Activated T-cell treated with anti-CD3 and anti-CD28 coated beads, Interleukin-2, amount 50 U/mL, for 24 hours (primary cell): ENCODE measurements around the gene EML2.
A peak's percentile ranks its signal among the peaks of the same experiment; 100 is the strongest.

Source experiments
- DNase-seq: peaks from one replicate; pipeline ENCODE4 v3.0.0-alpha.2; 2020
- H3K27ac Mint-ChIP-seq: 2 replicates; pipeline ENCODE4 v1.8.0; 2020; ENCODE audit warnings: mild to moderate bottlenecking, mixed read lengths
- H3K27me3 Mint-ChIP-seq: 2 replicates; pipeline ENCODE4 v1.8.0; 2020; ENCODE audit warnings: mixed read lengths
- H3K36me3 Mint-ChIP-seq: 2 replicates; pipeline ENCODE4 v1.8.0; 2020; ENCODE audit warnings: low read depth, mixed read lengths
- H3K4me1 Mint-ChIP-seq: 2 replicates; pipeline ENCODE4 v1.8.0; 2020; ENCODE audit warnings: low read depth, mixed read lengths
- H3K4me3 Mint-ChIP-seq: 2 replicates; pipeline ENCODE4 v1.8.0; 2020; ENCODE audit warnings: mild to moderate bottlenecking, moderate library complexity, mixed read lengths
- H3K9me3 Mint-ChIP-seq: 2 replicates; pipeline ENCODE4 v1.8.0; 2020; ENCODE audit warnings: mixed read lengths

EML2 gene

GRCh38 chr19:45591004-45591637 lies 48.1 kb downstream of the EML2 start:
- Mint-ChIP-seq H3K4me3 (no peak overlapping the region), H3K36me3 (no peaks in the 10 kb centered on the region), H3K4me1 (peaks cover 14% of the 10 kb centered on the region), H3K9me3 (no peaks in the 10 kb centered on the region), H3K27me3 (peaks cover 57% of the 10 kb centered on the region), H3K27ac (no peak overlapping the region)
- DNase-seq, result peak; percentile 61

DNA sequence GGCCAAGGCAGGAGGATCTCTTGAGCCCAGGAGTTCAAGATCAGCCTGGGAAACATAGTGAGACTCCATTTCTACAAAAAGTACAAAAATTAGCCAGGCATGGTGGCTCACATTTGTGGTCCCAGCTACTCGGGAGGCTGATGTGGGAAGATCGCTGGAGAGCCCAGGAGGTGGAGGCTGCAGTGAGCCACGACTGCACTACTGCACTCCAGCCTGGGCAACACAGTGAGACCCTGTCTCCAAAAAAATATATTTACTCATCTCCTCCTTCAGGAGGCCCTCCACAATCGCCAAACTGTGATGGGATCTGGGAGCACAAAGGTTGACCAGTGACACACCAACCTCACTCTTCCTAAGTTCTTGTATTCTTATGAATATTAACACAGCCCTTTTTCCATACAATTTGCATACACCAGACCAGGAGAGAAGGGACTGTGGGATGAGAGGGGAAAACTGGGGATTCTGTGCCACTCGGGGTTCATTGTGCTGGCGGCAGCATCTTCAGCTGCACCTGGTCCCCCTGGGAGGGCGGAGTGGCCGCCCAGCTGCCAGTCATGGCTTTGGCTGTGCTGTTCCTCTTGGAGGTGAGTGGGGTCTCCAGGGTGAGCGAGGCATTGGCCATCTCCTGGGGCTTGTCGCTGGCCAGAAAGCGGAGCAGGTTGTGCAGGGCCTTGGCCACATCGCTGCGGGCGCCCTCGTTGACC lies 48.7 kb downstream of the EML2 start:
- DNase-seq, result no peak
- no peak overlapping the region for H3K4me3 Mint-ChIP-seq
- H3K27me3 Mint-ChIP-seq, result peaks cover 51% of the 10 kb centered on the region
- H3K36me3 Mint-ChIP-seq, result no peaks in the 10 kb centered on the region
- peaks cover 14% of the 10 kb centered on the region for H3K4me1 Mint-ChIP-seq
- no peaks in the 10 kb centered on the region for H3K9me3 Mint-ChIP-seq
- no peak overlapping the region for H3K27ac Mint-ChIP-seq

DNA sequence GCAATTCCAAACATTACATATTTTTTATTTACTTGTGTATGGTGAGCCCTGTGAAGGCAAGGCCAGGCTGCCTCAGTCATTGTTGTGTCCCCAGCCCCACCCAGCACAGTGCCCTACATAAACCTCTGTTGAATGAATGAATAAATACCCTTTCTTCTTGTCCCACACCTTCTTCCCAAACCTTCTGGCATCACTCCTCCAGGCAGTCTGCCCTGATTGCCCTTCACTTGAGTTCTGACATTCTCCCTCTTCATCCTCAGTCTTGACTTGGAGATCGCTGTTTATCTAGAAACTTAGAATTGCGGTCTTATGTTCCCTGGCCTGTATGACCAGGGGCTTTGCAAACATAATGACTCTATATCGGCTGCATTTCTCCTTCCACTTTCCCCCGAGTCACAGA lies 49.4 kb downstream of the EML2 start:
- Mint-ChIP-seq H3K9me3 (no peaks in the 10 kb centered on the region), H3K4me1 (peaks cover 19% of the 10 kb centered on the region), H3K27ac (no peak overlapping the region)

DNA sequence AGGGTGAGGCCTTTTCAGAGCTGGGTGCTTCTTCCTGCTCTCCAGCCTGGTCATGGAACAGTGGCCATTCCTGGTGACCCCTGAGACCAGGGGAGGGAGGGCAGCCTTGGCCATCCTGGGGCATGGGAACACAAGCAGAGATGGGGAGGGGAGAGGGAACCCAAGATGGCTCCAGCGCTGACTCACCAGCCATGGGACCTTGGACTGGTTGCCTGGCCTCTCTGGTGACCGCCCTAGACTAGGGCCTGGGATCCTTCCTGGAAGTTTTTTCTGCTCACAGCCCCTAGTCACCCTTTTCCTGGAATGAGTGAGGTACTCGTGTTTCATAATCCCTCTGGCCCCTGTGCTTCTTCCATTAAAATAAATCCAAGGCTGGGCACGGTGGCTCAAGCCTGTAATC lies 51.3 kb downstream of the EML2 start:
- peaks cover 45% of the 10 kb centered on the region for H3K27me3 Mint-ChIP-seq
- no peaks in the 10 kb centered on the region for H3K9me3 Mint-ChIP-seq
- DNase-seq, result no peak
- peaks cover 27% of the 10 kb centered on the region for H3K4me1 Mint-ChIP-seq
- no peak overlapping the region for H3K4me3 Mint-ChIP-seq
- H3K27ac Mint-ChIP-seq, result no peak overlapping the region
- peaks cover 9% of the 10 kb centered on the region for H3K36me3 Mint-ChIP-seq

More for the DNA sequence above, 49.4 kb downstream of the EML2 start:
- H3K27me3 Mint-ChIP-seq, result peaks cover 48% of the 10 kb centered on the region
- no peak for DNase-seq
- no peaks in the 10 kb centered on the region for H3K36me3 Mint-ChIP-seq
- H3K4me3 Mint-ChIP-seq, result no peak overlapping the region

DNA sequence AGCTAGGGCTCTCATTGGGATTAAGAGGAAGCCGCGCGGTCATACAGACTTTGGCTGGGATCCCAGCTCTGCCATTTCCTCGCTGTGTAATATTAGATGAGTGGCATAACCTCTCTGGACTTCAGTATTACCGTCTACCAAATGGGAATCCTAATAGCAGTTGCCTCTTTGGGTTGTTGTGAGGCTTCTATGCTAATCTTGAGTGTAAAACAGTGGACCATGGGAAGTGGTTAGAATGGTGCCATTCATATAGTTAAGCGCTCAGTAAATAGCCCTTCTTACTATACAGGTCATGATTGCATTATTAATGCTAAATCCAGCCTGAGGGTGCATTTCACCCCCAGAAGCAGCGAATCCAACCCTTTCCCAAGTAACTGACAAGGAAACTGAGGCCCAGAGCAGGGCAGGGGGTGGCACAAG lies 54.0 kb downstream of the EML2 start:
- Mint-ChIP-seq H3K27me3 (peaks cover 21% of the 10 kb centered on the region), H3K4me3 (peak overlapping the region; percentile 96), H3K27ac (peak overlapping the region; percentile 99), H3K9me3 (no peaks in the 10 kb centered on the region), H3K4me1 (peaks cover 25% of the 10 kb centered on the region), H3K36me3 (peaks cover 22% of the 10 kb centered on the region)
- no peak for DNase-seq

GRCh38 chr19:45584332-45585157 lies 54.7 kb downstream of the EML2 start, which contains the start of gene OPA3:
TSS of gene OPA3 (minus strand) at chr19:45584802. CDS start at chr19:45584764, 38 bp downstream.
- H3K27ac Mint-ChIP-seq, result peak within 1 kb of the TSS; percentile 99
- peak; percentile 98 for DNase-seq
- no peaks in the 10 kb centered on the region for H3K9me3 Mint-ChIP-seq
- peaks cover 14% of the 10 kb centered on the region for H3K27me3 Mint-ChIP-seq
- peak within 1 kb of the TSS; percentile 96 for H3K4me3 Mint-ChIP-seq
- H3K4me1 Mint-ChIP-seq, result peaks cover 25% of the 10 kb centered on the region
- peaks cover 22% of the 10 kb centered on the region for H3K36me3 Mint-ChIP-seq

- no peak overlapping the region for H3K27ac Mint-ChIP-seq
- no peak for DNase-seq
- no peaks in the 10 kb centered on the region for H3K9me3 Mint-ChIP-seq
- peaks cover 37% of the 10 kb centered on the region for H3K4me1 Mint-ChIP-seq
- H3K4me3 Mint-ChIP-seq, result no peak overlapping the region
- H3K36me3 Mint-ChIP-seq, result peaks cover 29% of the 10 kb centered on the region
- H3K27me3 Mint-ChIP-seq, result no peaks in the 10 kb centered on the region
Observed at GRCh38 chr19:45581576-45581975, 57.6 kb downstream of the EML2 start.

DNA sequence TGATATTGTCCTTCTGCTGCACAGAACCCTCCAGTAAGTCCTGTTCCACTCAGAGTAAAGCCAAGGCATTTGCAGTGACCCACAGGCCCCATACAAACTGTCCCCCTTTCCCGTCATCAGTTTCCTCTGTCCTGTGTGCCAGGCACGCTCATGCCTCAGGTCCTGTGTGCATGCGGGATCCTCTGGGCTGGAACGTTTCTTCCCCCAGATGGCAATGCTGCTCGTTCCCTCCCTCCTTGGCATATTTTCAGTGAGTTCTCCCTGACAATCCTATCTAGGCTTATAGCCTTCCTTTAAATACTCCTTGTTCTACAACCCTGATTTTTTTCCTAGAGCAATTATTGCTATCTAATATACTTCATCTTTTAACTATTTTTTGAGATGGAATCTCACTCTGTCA lies 60.3 kb downstream of the EML2 start:
- H3K4me3 Mint-ChIP-seq, result no peak overlapping the region
- no peaks in the 10 kb centered on the region for H3K9me3 Mint-ChIP-seq
- H3K36me3 Mint-ChIP-seq, result peaks cover 25% of the 10 kb centered on the region
- H3K27ac Mint-ChIP-seq, result no peak overlapping the region
- DNase-seq, result no peak
- H3K27me3 Mint-ChIP-seq, result no peaks in the 10 kb centered on the region
- H3K4me1 Mint-ChIP-seq, result peaks cover 29% of the 10 kb centered on the region

DNA sequence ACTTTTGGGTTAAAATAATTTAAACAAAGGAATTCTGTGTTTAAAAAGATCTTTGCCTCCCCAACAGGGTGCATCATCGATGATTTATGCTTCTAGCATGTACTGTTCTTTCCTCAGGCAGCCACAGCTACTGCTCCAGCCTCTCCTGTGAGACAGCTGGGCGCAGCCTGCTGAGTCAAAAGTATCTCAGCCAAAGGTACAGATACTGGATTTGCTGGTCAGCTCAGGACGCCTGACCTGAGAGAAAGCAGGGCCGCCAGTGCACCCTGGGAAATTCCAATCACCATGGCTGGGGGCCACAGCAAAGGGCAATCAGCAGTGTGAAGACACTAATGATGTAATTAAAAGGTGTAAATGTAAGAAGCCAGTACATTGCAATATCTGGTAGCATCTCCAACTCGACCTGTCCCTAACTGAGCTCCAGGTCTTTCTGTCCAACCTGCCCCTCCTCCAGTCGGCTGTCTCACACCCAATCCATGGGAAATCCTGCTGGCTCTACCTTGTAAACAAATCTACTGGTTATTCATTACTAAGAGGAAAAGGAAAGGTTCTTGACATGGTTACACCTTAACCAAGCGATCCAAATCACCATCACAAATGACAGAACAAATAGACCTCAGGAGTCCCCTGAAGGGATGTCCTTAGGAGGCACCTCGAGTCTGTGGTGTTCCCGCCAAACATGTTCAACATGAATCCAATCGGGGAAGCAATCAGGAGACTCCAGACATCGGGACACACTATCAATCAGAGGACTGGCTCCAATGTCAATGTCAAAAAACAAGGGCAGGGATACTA lies 61.9 kb downstream of the EML2 start:
- H3K9me3 Mint-ChIP-seq, result no peaks in the 10 kb centered on the region
- peaks cover 17% of the 10 kb centered on the region for H3K36me3 Mint-ChIP-seq
- no peak overlapping the region for H3K4me3 Mint-ChIP-seq
- H3K27ac Mint-ChIP-seq, result peak overlapping the region; percentile 20
- no peaks in the 10 kb centered on the region for H3K27me3 Mint-ChIP-seq
- H3K4me1 Mint-ChIP-seq, result peaks cover 19% of the 10 kb centered on the region
- no peak for DNase-seq

- H3K36me3 Mint-ChIP-seq, result peaks cover 12% of the 10 kb centered on the region
- no peak overlapping the region for H3K4me3 Mint-ChIP-seq
- no peaks in the 10 kb centered on the region for H3K9me3 Mint-ChIP-seq
- no peak overlapping the region for H3K27ac Mint-ChIP-seq
- peaks cover 18% of the 10 kb centered on the region for H3K4me1 Mint-ChIP-seq
- no peaks in the 10 kb centered on the region for H3K27me3 Mint-ChIP-seq
- no peak for DNase-seq
Observed at GRCh38 chr19:45576682-45577081, 62.5 kb downstream of the EML2 start.

- Mint-ChIP-seq H3K27me3 (no peaks in the 10 kb centered on the region), H3K36me3 (peaks cover 8% of the 10 kb centered on the region), H3K4me3 (no peak overlapping the region), H3K27ac (no peak overlapping the region), H3K9me3 (no peaks in the 10 kb centered on the region), H3K4me1 (peaks cover 14% of the 10 kb centered on the region)
- no peak for DNase-seq
Observed at GRCh38 chr19:45575216-45575615, 64.0 kb downstream of the EML2 start.

DNA sequence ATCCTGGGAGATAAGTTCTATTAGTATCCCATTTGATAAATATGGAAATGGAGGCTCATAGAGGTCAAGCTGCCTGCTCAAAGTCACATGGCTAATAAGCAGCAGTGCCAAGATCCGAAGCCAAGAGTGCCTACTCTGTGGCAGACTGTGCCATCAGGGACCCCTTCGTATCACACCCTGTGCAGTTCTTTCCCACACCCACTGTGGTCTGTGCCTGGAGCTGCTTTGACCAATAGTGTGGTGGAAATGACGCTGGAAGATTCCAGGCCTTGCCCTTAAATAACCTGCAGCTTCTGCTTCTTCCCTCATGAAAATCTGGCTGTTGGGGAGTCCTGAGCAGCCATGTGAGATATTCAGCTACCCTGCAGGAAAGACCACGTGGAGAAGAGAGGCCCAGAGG lies 64.7 kb downstream of the EML2 start:
- DNase-seq, result no peak
- H3K27ac Mint-ChIP-seq, result no peak overlapping the region
- no peaks in the 10 kb centered on the region for H3K9me3 Mint-ChIP-seq
- no peak overlapping the region for H3K4me3 Mint-ChIP-seq
- H3K36me3 Mint-ChIP-seq, result peaks cover 8% of the 10 kb centered on the region
- no peaks in the 10 kb centered on the region for H3K27me3 Mint-ChIP-seq
- peaks cover 21% of the 10 kb centered on the region for H3K4me1 Mint-ChIP-seq

DNA sequence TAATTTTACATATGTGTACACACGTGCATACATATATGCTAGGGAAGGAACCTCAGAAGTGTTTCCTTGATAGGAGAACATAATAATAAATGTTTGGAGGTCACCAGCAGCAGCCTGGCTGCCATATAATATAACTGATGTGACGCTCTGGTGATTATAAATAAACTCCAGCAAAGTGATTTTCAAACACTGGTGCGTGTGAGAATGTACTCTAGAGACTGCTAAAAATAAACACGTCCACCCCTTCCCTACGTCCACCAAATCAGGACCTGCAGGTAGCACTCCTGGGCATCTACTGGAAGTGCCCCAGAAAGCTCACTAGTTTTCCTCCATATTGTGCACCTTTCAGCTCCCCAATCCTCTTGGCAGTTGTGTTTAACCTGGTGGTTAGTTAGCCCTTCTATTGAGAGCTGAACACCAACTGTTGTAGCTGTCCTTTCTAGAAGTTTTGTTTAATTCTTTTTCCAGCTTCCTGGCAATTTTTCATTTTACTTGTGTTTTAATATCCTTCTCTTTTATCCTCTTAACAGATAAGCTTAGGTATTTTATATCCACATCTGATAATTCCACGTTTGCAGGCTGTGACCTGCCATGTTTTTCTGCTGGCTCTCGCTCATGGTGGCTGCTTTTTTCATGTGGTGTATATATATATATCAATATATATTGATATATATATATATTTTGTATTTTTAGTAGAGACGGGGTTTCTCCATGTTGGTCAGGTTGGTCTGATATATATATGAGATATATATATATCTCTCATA lies 67.6 kb downstream of the EML2 start:
- H3K9me3 Mint-ChIP-seq, result no peaks in the 10 kb centered on the region

More for the DNA sequence above, 67.6 kb downstream of the EML2 start:
- no peak for DNase-seq
- Mint-ChIP-seq H3K27ac (no peak overlapping the region), H3K4me1 (peaks cover 18% of the 10 kb centered on the region), H3K27me3 (no peaks in the 10 kb centered on the region), H3K4me3 (no peak overlapping the region), H3K36me3 (peaks cover 2% of the 10 kb centered on the region)
